ENCODE measurements around the gene RAPGEF4. TPM values are rescaled to one million over a fixed set of nuclear protein-coding genes. Genes with fewer than 3 reads are reported as not detected.

RAPGEF4 gene
- total RNA-seq, 1 donor from 2014 or later, result 21.8 TPM

- no peak for DNase-seq
- Histone ChIP-seq H3K4me1 (peaks cover 4% of the 10 kb centered on the region), H3K9me3 (no peaks in the 10 kb centered on the region), H3K4me3 (no peak overlapping the region), H3K27me3 (no peaks in the 10 kb centered on the region), H3K36me3 (no peaks in the 10 kb centered on the region), H3K27ac (no peak overlapping the region)
- intact Hi-C loops (cut with DNase I), result no loop called here
- TF ChIP-seq, protein P1, sequence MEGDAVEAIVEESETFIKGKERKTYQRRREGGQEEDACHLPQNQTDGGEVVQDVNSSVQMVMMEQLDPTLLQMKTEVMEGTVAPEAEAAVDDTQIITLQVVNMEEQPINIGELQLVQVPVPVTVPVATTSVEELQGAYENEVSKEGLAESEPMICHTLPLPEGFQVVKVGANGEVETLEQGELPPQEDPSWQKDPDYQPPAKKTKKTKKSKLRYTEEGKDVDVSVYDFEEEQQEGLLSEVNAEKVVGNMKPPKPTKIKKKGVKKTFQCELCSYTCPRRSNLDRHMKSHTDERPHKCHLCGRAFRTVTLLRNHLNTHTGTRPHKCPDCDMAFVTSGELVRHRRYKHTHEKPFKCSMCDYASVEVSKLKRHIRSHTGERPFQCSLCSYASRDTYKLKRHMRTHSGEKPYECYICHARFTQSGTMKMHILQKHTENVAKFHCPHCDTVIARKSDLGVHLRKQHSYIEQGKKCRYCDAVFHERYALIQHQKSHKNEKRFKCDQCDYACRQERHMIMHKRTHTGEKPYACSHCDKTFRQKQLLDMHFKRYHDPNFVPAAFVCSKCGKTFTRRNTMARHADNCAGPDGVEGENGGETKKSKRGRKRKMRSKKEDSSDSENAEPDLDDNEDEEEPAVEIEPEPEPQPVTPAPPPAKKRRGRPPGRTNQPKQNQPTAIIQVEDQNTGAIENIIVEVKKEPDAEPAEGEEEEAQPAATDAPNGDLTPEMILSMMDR (IDR thresholded peaks at IDR 0.05), result no peak
- ATAC-seq, result no peak
Measured at GRCh38 chr2:173054466-173054865, 318.8 kb downstream of the RAPGEF4 start.

GRCh38 chr2:173056705-173057364 lies 321.2 kb downstream of the RAPGEF4 start:
- ATAC-seq (peak; percentile 66), DNase-seq (no peak)
- H3K4me3 ChIP-seq, result no peak overlapping the region
- TF ChIP-seq, protein P1 (IDR thresholded peaks at IDR 0.05), result no peak
- no peak overlapping the region for H3K27ac ChIP-seq
- H3K36me3 ChIP-seq, result no peaks in the 10 kb centered on the region
- no peaks in the 10 kb centered on the region for H3K27me3 ChIP-seq
- H3K4me1 ChIP-seq, result peaks cover 7% of the 10 kb centered on the region
- H3K9me3 ChIP-seq, result no peaks in the 10 kb centered on the region
- intact Hi-C loops (cut with DNase I), result no loop called here

DNA sequence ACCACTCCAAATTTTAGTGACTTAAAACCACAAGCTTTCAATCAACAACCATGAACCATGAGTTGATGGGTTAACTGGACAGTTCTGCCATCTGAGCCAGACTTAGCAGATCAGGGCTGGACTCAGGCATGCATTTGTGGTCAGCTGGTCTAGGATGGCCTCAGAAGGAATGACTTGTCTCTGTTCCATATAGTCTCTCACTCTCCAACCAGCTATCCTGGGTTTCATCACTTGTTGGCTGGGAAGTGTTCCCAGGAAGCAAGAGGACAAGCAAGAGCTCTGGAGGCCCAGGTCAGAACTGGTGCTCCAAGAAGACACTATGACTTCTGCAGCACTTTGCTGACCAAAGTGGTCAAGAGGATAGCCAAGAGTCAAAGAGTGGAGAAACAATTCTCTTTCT lies 322.5 kb downstream of the RAPGEF4 start:
- intact Hi-C loops (cut with DNase I), result no loop called here
- no peak overlapping the region for H3K27ac ChIP-seq
- no peak overlapping the region for H3K4me3 ChIP-seq
- DNase-seq, result no peak
- TF ChIP-seq, protein P1 (IDR thresholded peaks at IDR 0.05), result no peak
- H3K9me3 ChIP-seq, result no peaks in the 10 kb centered on the region
- H3K36me3 ChIP-seq, result no peaks in the 10 kb centered on the region
- H3K27me3 ChIP-seq, result no peaks in the 10 kb centered on the region
- H3K4me1 ChIP-seq, result peaks cover 7% of the 10 kb centered on the region
- no peak for ATAC-seq

DNA sequence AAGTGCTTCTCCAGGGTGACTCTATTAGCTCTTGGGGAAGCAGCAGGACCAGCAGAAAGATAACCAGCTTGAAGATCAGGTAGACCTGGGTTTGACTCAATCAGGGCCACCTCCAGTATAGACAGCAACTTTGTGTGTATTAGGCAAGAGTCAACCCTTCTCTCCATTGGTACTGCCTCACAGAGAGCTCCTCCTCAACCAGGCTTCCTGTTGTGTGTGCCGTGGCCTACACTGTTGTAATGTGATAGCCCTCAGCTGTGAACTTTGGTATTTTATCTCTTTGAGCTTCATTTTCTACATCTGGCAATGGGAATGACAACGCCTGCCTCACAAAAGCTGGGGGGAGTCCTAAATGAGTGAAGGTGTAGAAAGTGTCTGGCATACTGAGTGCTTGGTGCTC lies 323.0 kb downstream of the RAPGEF4 start:
- ATAC-seq, result peak; percentile 53
- Histone ChIP-seq H3K27ac (no peak overlapping the region), H3K36me3 (no peaks in the 10 kb centered on the region), H3K9me3 (no peaks in the 10 kb centered on the region), H3K4me1 (peaks cover 7% of the 10 kb centered on the region), H3K27me3 (no peaks in the 10 kb centered on the region), H3K4me3 (no peak overlapping the region)
- TF ChIP-seq, protein P1 (IDR thresholded peaks at IDR 0.05), result no peak
- DNase-seq, result no peak
- intact Hi-C loops (cut with DNase I), result no loop called here

DNA sequence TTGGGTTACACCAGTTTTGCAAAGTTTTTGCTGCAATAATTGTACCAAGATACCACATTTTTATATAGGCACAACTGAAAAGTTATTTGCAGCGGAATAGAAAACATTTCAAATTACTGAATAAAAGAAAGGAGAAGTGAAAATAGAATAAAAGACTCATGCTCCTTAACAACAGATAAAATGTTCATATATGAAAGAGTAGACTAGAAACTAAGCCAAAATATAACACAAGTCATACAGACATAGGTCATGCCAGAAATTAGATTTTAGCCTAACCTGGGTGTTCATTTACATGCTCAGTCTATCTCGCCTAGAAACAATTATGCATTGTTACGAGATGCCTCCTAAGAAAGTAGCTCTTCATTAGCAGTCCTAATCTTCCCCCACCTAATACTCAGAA lies 323.6 kb downstream of the RAPGEF4 start:
- Histone ChIP-seq H3K4me3 (no peak overlapping the region), H3K4me1 (peaks cover 7% of the 10 kb centered on the region), H3K27me3 (no peaks in the 10 kb centered on the region), H3K27ac (peak overlapping the region; percentile 42), H3K9me3 (no peaks in the 10 kb centered on the region), H3K36me3 (no peaks in the 10 kb centered on the region)
- DNase-seq, result no peak
- intact Hi-C loops (cut with DNase I), result no loop called here
- no peak for ATAC-seq
- TF ChIP-seq, protein P1 (IDR thresholded peaks at IDR 0.05), result no peak

Measured in upper lobe of right lung (tissue), 1 donor.